ENCODE measurements around the gene EDNRB.

The EDNRB gene

DNA sequence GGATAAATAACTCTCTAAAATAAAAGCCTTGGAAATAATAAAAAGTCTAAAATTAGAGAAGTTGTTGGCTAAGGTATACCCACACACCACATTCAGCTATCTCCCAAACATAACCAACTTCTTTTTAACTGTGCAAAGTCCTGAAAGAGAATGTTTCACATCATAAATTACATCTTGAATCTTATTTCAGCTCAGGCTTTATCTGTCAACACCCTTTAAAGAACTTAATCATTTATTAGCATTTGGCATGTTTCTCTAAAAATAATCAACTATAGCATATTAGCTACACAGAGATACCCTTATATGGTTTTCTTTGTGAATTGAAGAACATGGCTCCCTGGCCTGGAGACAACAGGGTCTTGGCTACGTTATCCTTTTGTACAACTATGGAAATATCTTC lies 6.9 kb downstream of the EDNRB start:
- no peak overlapping the region for H3K4me3 ChIP-seq (ENCODE audit: low read depth, low read length)
- DNase-seq (ENCODE audit: low read depth) = no peak
- TF ChIP-seq, protein P1, sequence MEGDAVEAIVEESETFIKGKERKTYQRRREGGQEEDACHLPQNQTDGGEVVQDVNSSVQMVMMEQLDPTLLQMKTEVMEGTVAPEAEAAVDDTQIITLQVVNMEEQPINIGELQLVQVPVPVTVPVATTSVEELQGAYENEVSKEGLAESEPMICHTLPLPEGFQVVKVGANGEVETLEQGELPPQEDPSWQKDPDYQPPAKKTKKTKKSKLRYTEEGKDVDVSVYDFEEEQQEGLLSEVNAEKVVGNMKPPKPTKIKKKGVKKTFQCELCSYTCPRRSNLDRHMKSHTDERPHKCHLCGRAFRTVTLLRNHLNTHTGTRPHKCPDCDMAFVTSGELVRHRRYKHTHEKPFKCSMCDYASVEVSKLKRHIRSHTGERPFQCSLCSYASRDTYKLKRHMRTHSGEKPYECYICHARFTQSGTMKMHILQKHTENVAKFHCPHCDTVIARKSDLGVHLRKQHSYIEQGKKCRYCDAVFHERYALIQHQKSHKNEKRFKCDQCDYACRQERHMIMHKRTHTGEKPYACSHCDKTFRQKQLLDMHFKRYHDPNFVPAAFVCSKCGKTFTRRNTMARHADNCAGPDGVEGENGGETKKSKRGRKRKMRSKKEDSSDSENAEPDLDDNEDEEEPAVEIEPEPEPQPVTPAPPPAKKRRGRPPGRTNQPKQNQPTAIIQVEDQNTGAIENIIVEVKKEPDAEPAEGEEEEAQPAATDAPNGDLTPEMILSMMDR (IDR thresholded peaks at IDR 0.05; ENCODE audit: low read depth, low read length, missing control alignments) = no peak

DNA sequence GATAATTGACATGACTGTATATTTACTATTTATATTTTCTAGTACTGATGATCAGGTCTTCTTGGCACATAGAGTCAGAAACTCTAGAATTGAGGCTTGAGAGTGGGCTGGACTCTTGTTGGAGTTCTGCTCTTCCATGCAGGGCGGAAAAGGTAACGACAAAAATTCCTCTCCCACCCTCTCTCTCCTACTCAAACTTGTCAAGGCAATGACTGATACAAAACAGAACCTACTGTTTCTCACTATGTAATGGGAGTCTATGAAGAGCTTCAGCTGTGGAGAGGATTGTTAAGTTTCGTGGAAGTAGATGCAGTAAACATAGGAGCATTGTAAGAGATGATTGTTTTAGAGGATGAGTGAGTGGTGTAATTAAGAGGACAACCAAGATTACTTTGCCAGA lies 8.8 kb downstream of the EDNRB start:
- TF ChIP-seq, protein P1 (IDR thresholded peaks at IDR 0.05; ENCODE audit: low read depth, low read length, missing control alignments) = no peak
- DNase-seq (ENCODE audit: low read depth) = no peak
- no peak overlapping the region for H3K4me3 ChIP-seq (ENCODE audit: low read depth, low read length)

DNA sequence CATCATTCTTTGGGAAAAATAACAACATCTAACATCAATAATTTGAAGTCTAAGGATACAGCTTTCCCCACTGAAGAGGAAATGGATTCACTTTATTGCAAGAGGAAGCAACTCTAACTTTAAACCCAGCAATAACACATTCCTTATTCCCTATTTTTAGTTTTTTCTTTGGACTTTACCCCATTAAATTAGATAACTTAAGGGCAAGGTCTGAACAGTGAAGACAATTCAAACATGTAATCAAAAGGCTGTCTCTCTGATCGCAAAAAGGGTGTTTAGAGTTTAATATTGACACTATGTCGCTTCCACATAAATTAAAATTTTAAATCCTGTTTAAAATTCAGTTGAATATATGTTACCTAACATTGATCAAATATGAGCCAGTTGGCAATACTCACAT lies 10.1 kb downstream of the EDNRB start:
- TF ChIP-seq, protein P1 (IDR thresholded peaks at IDR 0.05; ENCODE audit: low read depth, low read length, missing control alignments) = no peak
- no peak for DNase-seq (ENCODE audit: low read depth)
- no peak overlapping the region for H3K4me3 ChIP-seq (ENCODE audit: low read depth, low read length)

DNA sequence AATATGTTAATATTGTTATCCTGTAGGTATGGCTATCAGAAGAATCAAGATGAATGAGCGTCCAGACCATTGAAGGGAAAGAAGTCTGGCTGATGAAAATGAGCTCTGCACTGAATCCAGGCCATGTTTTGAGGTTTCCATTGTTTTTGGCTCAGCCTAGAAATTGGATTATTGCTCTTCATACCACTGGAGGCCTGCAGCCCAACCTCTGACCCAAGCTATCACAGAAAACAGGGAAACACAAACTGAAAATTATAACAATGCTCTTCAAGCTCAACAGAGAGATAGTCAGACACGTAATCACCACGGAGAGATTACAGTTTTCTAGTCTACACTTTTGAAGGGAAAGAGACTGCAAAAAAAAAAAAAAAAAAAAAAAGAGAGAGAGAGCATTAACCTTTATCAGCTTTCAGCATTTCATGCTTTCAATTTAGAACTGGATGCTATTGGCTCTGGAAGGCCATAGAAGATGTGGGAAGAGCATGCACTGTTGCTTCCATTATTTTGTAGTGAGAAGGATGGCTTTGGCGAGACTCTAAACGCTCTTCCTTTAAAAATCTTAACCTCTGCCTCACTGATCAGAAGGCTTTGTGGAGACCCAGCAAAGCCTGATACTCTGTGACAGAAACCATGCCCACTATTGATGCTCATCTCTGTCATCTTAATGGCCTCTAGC lies 10.8 kb downstream of the EDNRB start:
- DNase-seq (ENCODE audit: low read depth) = no peak
- TF ChIP-seq, protein P1 (IDR thresholded peaks at IDR 0.05; ENCODE audit: low read depth, low read length, missing control alignments) = no peak
- H3K4me3 ChIP-seq (ENCODE audit: low read depth, low read length) = no peak overlapping the region

- DNase-seq (ENCODE audit: low read depth) = no peak
- H3K4me3 ChIP-seq (ENCODE audit: low read depth, low read length) = no peak overlapping the region
- TF ChIP-seq, protein P1 (IDR thresholded peaks at IDR 0.05; ENCODE audit: low read depth, low read length, missing control alignments) = no peak
Observed at GRCh38 chr13:77904031-77904430, 14.6 kb downstream of the EDNRB start.

DNA sequence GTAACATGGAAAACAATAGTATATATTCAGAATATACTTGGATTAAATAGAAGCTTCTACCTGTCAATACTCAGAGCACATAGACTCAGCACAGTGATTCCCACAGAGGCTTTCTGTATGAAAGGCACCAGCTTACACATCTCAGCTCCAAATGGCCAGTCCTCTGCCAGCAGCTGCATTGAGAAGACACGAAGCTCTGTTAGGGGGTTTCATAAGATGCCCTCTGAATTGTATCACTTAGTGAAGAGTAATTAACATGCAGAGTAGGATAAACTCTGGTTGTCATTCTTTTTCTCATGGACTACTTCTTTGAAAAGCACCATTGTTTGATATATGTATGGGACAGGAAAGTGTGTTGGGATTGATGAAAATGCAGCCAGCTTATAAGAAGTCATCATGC lies 15.2 kb downstream of the EDNRB start:
- DNase-seq (ENCODE audit: low read depth) = no peak
- TF ChIP-seq, protein P1 (IDR thresholded peaks at IDR 0.05; ENCODE audit: low read depth, low read length, missing control alignments) = no peak
- H3K4me3 ChIP-seq (ENCODE audit: low read depth, low read length) = no peak overlapping the region

DNA sequence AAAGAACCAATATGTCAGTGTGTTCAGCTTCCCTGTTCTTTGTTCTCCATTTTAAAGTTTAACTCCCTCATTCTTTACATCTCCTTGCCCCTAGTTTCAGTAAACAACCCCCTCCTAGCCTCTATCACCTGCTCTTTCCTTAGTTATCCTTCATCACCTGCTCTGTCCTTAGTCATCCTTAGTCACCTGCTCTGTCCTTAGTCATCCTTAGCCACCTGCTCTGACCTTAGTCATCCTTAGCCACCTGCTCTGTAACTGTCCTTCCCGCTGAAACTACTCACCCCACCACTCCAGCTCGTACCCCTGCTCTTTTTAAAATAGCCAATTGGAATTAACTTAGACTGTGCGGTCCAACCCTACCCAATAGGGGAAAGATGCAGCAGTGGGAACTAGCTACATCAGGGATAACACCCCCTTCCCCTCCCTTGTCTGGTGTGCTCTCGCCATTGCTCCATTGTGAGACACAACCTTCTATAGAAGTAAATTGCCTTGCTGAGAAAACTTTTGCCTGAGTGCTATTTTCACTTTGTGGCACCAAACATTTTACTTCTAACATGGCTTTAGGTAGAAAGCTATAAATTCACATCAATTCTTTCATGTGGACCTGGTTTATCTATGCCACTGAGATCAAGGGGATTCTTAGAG lies 16.2 kb downstream of the EDNRB start:
- no peak overlapping the region for H3K4me3 ChIP-seq (ENCODE audit: low read depth, low read length)
- DNase-seq (ENCODE audit: low read depth) = no peak
- TF ChIP-seq, protein P1 (IDR thresholded peaks at IDR 0.05; ENCODE audit: low read depth, low read length, missing control alignments) = no peak
